ENCODE measurements around the gene INSYN2B.
"Not testable (repeated sequence)": the region's sequence is repeated elsewhere in the genome, so short reads cannot be mapped to it uniquely, and the experiment has no call there.

Gene INSYN2B

GRCh38 chr5:169970339-169970738 lies 10.0 kb downstream of the INSYN2B start:
- in situ Hi-C loops (cut with MboI; ENCODE audit: low pct_unique_long_range_greater_than_20kb, low sequenced_read_pairs, unreplicated experiment), result no loop called here
- no peak for DNase-seq (ENCODE audit: low spot score)
- no peak for TF ChIP-seq CTCF (IDR thresholded peaks at IDR 0.05; ENCODE audit: extremely low read depth, insufficient read depth, missing control alignments)

- TF ChIP-seq CTCF (IDR thresholded peaks at IDR 0.05; ENCODE audit: extremely low read depth, insufficient read depth, missing control alignments), result no peak
- in situ Hi-C loops (cut with MboI; ENCODE audit: low pct_unique_long_range_greater_than_20kb, low sequenced_read_pairs, unreplicated experiment), result no loop called here
- DNase-seq (ENCODE audit: low spot score), result no peak
Measured at GRCh38 chr5:169964246-169964645, 16.0 kb downstream of the INSYN2B start.

GRCh38 chr5:169960659-169961058 lies 19.6 kb downstream of the INSYN2B start:
- in situ Hi-C loops (cut with MboI; ENCODE audit: low pct_unique_long_range_greater_than_20kb, low sequenced_read_pairs, unreplicated experiment), result no loop called here
- TF ChIP-seq CTCF (IDR thresholded peaks at IDR 0.05; ENCODE audit: extremely low read depth, insufficient read depth, missing control alignments), result no peak
- DNase-seq (ENCODE audit: low spot score), result no peak

- in situ Hi-C loops (cut with MboI; ENCODE audit: low pct_unique_long_range_greater_than_20kb, low sequenced_read_pairs, unreplicated experiment), result no loop called here
- no peak for DNase-seq (ENCODE audit: low spot score)
- TF ChIP-seq CTCF (IDR thresholded peaks at IDR 0.05; ENCODE audit: extremely low read depth, insufficient read depth, missing control alignments), result no peak
Measured at GRCh38 chr5:169958278-169958677, 22.0 kb downstream of the INSYN2B start.

- DNase-seq (ENCODE audit: low spot score), result no peak
- TF ChIP-seq CTCF (IDR thresholded peaks at IDR 0.05; ENCODE audit: extremely low read depth, insufficient read depth, missing control alignments), result no peak
- in situ Hi-C loops (cut with MboI; ENCODE audit: low pct_unique_long_range_greater_than_20kb, low sequenced_read_pairs, unreplicated experiment), result no loop called here
Measured at GRCh38 chr5:169956756-169957155, 23.5 kb downstream of the INSYN2B start.

GRCh38 chr5:169956126-169956525 lies 24.2 kb downstream of the INSYN2B start:
- DNase-seq (ENCODE audit: low spot score), result no peak
- in situ Hi-C loops (cut with MboI; ENCODE audit: low pct_unique_long_range_greater_than_20kb, low sequenced_read_pairs, unreplicated experiment), result no loop called here
- no peak for TF ChIP-seq CTCF (IDR thresholded peaks at IDR 0.05; ENCODE audit: extremely low read depth, insufficient read depth, missing control alignments)

GRCh38 chr5:169954786-169955185 lies 25.5 kb downstream of the INSYN2B start:
- TF ChIP-seq CTCF (IDR thresholded peaks at IDR 0.05; ENCODE audit: extremely low read depth, insufficient read depth, missing control alignments), result no peak
- in situ Hi-C loops (cut with MboI; ENCODE audit: low pct_unique_long_range_greater_than_20kb, low sequenced_read_pairs, unreplicated experiment), result no loop called here
- DNase-seq (ENCODE audit: low spot score), result no peak

- in situ Hi-C loops (cut with MboI; ENCODE audit: low pct_unique_long_range_greater_than_20kb, low sequenced_read_pairs, unreplicated experiment); DNase-seq (ENCODE audit: low spot score): not testable (repeated sequence)
Measured at GRCh38 chr5:169953196-169953595, 27.1 kb downstream of the INSYN2B start.

All from GM13977 (cell line).